Hepatocyte (in vitro differentiated cells): ENCODE results near the gene ADGRL3. TPM values are rescaled to one million over a fixed set of nuclear protein-coding genes. Genes with fewer than 3 reads are reported as not detected.

ENCODE experiments used
- DNase-seq: peaks from one replicate; pipeline ENCODE4 v3.0.0-alpha.2; 2016; ENCODE audit warnings: low spot score
- H2AFZ ChIP-seq: fragments of 200-600 bp; sonication (generic); 2 replicates; pipeline ENCODE4 v1.6.0; 2016; ENCODE audit warnings: antibody characterized with exemption, mild to moderate bottlenecking
- H3K27ac ChIP-seq: fragments of 200-600 bp; sonication (generic); 2 replicates; pipeline ENCODE4 v1.5.1; 2016; ENCODE audit warnings: mild to moderate bottlenecking
- H3K27me3 ChIP-seq: fragments of 200-600 bp; sonication (generic); 2 replicates; pipeline ENCODE4 v1.6.1; 2016
- H3K36me3 ChIP-seq: fragments of 200-600 bp; sonication (generic); replicated peaks from 2 replicates; pipeline ENCODE4 v1.5.1; 2016; ENCODE audit warnings: low read depth; ENCODE audit not compliant: insufficient read depth
- H3K4me1 ChIP-seq: fragments of 200-600 bp; sonication (generic); 2 replicates; pipeline ENCODE4 v1.5.1; 2016; ENCODE audit warnings: mild to moderate bottlenecking, moderate library complexity; ENCODE audit not compliant: insufficient read depth
- H3K4me2 ChIP-seq: fragments of 200-600 bp; sonication (generic); 2 replicates; pipeline ENCODE4 v1.6.0; 2016
- H3K4me3 ChIP-seq: fragments of 200-600 bp; sonication (generic); 2 replicates; pipeline ENCODE4 v1.5.1; 2016; ENCODE audit warnings: mild to moderate bottlenecking
- H3K79me2 ChIP-seq: fragments of 200-600 bp; sonication (generic); 2 replicates; pipeline ENCODE4 v1.6.0; 2017; ENCODE audit warnings: mild to moderate bottlenecking
- H3K9me2 ChIP-seq: fragments of 200-600 bp; sonication (generic); replicated peaks from 2 replicates; pipeline ENCODE4 v1.6.0; 2017; ENCODE audit warnings: mild to moderate bottlenecking; ENCODE audit not compliant: insufficient read depth
- H3K9me3 ChIP-seq: fragments of 200-600 bp; sonication (generic); 2 replicates; pipeline ENCODE4 v1.5.1; 2016; ENCODE audit warnings: low read depth, mild to moderate bottlenecking
- H4K20me1 ChIP-seq: fragments of 200-600 bp; sonication (generic); 2 replicates; pipeline ENCODE4 v1.6.0; 2016; ENCODE audit warnings: mild to moderate bottlenecking; ENCODE audit not compliant: insufficient read depth, poor library complexity, severe bottlenecking
- CTCF ChIP-seq: fragments of 200-600 bp; sonication (generic); IDR thresholded peaks from 2 replicates; pipeline ENCODE4 v1.5.1; 2016; ENCODE audit warnings: antibody characterized with exemption, mild to moderate bottlenecking; ENCODE audit not compliant: poor library complexity
- EZH2 ChIP-seq: fragments of 200-600 bp; sonication (generic); IDR thresholded peaks from 2 replicates; pipeline ENCODE4 v1.6.1; 2016; ENCODE audit warnings: antibody characterized with exemption, mild to moderate bottlenecking, borderline replicate concordance
- EZH2phosphoT487 ChIP-seq: fragments of 200-600 bp; sonication (generic); IDR thresholded peaks from one replicate; pipeline ENCODE4 v1.6.1; 2018; ENCODE audit warnings: antibody characterized with exemption, mild to moderate bottlenecking, low read depth, moderate library complexity; ENCODE audit not compliant: unreplicated experiment, severe bottlenecking
- WGBS: methylation state at CpG from one replicate; pipeline ENCODE4 v1.1.6; 2016; ENCODE audit warnings: low lambda C conversion rate; ENCODE audit errors: missing lambda C conversion rate; 5-methylcytosine and 5-hydroxymethylcytosine counted together
- polyA plus RNA-seq: library from polyadenylated mRNA; unstranded; fragments of >200 nt; fragmentation: Nextera tagmentation; extraction: Ambion mirVana; gene quantifications from 2 replicates; pipeline ENCODE4 v1.2.1, GENCODE V29; 2016
- total RNA-seq: library from RNA; depleted of rRNA; stranded (reverse); fragments of >200 nt; gene quantifications from 2 replicates; pipeline ENCODE4 v1.2.3, GENCODE V29; 2014

The ADGRL3 gene
- total and polyA plus RNA-seq, 2 experiments from 2014 or later, result 4.4 to 21.2 TPM

GRCh38 chr4:62004881-62005280 lies 804.8 kb downstream of the ADGRL3 start:
- Histone ChIP-seq H4K20me1 (no peaks in the 10 kb centered on the region), H3K4me3 (no peak overlapping the region), H3K4me2 (no peak overlapping the region), H3K9me2 (no peaks in the 10 kb centered on the region), H2AFZ (no peak overlapping the region), H3K27me3 (no peaks in the 10 kb centered on the region), H3K36me3 (no peaks in the 10 kb centered on the region), H3K27ac (no peak overlapping the region), H3K4me1 (no peaks in the 10 kb centered on the region), H3K9me3 (no peaks in the 10 kb centered on the region), H3K79me2 (no peaks in the 10 kb centered on the region)
- no peak for DNase-seq
- TF ChIP-seq EZH2phosphoT487 (no peak), EZH2 (no peak), CTCF (no peak)

DNA sequence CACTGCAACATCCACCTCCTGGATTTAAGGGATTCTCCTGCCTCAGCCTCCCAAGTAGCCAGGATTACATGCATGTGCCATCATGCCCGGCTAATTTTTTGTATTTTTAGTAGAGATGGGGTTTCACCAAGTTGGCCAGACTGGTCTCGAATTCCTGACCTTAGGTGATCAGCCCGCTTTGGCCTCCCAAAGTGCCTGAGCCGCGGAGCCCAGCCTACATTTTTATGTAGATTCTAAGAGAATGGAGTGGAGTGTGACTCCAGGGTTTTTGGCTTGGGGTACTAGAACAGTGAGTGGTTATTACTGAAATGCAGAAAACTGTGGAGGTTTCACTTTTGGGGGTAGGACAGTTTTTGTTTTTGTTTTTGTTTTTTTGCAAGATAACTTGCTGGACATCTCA lies 806.0 kb downstream of the ADGRL3 start:
- no peak overlapping the region for H3K27ac ChIP-seq
- no peaks in the 10 kb centered on the region for H3K9me2 ChIP-seq
- H3K79me2 ChIP-seq, result no peaks in the 10 kb centered on the region
- H2AFZ ChIP-seq, result no peak overlapping the region
- H3K4me2 ChIP-seq, result no peak overlapping the region
- no peaks in the 10 kb centered on the region for H3K27me3 ChIP-seq
- no peaks in the 10 kb centered on the region for H3K9me3 ChIP-seq
- 79% methylated on average over 5 of the region's 5 CpGs for WGBS
- H3K4me3 ChIP-seq, result no peak overlapping the region
- no peak for DNase-seq
- no peaks in the 10 kb centered on the region for H4K20me1 ChIP-seq
- no peak for TF ChIP-seq CTCF
- TF ChIP-seq EZH2phosphoT487, result no peak
- no peaks in the 10 kb centered on the region for H3K4me1 ChIP-seq
- H3K36me3 ChIP-seq, result no peaks in the 10 kb centered on the region

- Histone ChIP-seq H2AFZ (no peak overlapping the region), H3K4me2 (no peak overlapping the region), H3K4me3 (no peak overlapping the region), H3K27me3 (no peaks in the 10 kb centered on the region), H3K36me3 (no peaks in the 10 kb centered on the region), H3K4me1 (no peaks in the 10 kb centered on the region), H3K27ac (no peak overlapping the region), H3K79me2 (no peaks in the 10 kb centered on the region), H4K20me1 (no peaks in the 10 kb centered on the region), H3K9me3 (no peaks in the 10 kb centered on the region), H3K9me2 (no peaks in the 10 kb centered on the region)
- WGBS, result 89% methylated on average over 3 of the region's 3 CpGs
- TF ChIP-seq CTCF (no peak), EZH2phosphoT487 (no peak), EZH2 (no peak)
- DNase-seq, result no peak
Observed at GRCh38 chr4:62015043-62015739, 815.1 kb downstream of the ADGRL3 start.
